GM12878 (cell line): ENCODE results near the gene PDLIM5.

Experiments used
- MAX ChIP-seq: IDR thresholded peaks from 2 replicates; pipeline ENCODE4 v1.6.1; 2012; ENCODE audit warnings: low read depth, low read length, improper control_type of control experiment
- MTA3 ChIP-seq: IDR thresholded peaks from 2 replicates; pipeline ENCODE4 v1.6.1; 2012; ENCODE audit warnings: low read length, inconsistent platforms, borderline replicate concordance
- MXI1 ChIP-seq: fragments of 150-350 bp; IDR thresholded peaks from 2 replicates; pipeline ENCODE4 v1.6.1; 2011; ENCODE audit warnings: low read depth, mild to moderate bottlenecking, inconsistent platforms, low read length, improper control_type of control experiment
- NR2C2 ChIP-seq: IDR thresholded peaks from 2 replicates; pipeline ENCODE4 v1.6.1; 2011; ENCODE audit warnings: borderline replicate concordance, low read depth; ENCODE audit not compliant: control insufficient read depth, insufficient read length
- POLR2A ChIP-seq: IDR thresholded peaks from 2 replicates; pipeline ENCODE4 v1.6.1; 2011; ENCODE audit warnings: low read depth, mild to moderate bottlenecking, low read length
- POLR2AphosphoS5 ChIP-seq: IDR thresholded peaks from 2 replicates; pipeline ENCODE4 v1.6.1; 2011; ENCODE audit warnings: mild to moderate bottlenecking, low read length, inconsistent platforms
- RFX5 ChIP-seq: IDR thresholded peaks from 2 replicates; pipeline ENCODE4 v1.6.1; 2011; ENCODE audit warnings: low read depth, low read length, improper control_type of control experiment
- TF ChIP-seq, protein P1 (sequence below): IDR thresholded peaks from 2 replicates; pipeline ENCODE4 v1.6.1; 2012; ENCODE audit warnings: low read depth, low read length, improper control_type of control experiment
- TF ChIP-seq, protein P2 (sequence below), 3 experiments: IDR thresholded peaks in 2 of 3; conservative IDR thresholded peaks in 1 of 3; 2 replicates each; pipeline ENCODE4 v1.5.1; 2011; ENCODE audit warnings: low read depth in 3 of 3, low read length in 3 of 3, mild to moderate bottlenecking in 3 of 3, control low read depth in 2 of 3, moderate library complexity in 2 of 3, inconsistent platforms in 1 of 3, mixed read lengths in 1 of 3; ENCODE audit not compliant: control insufficient read depth in 2 of 3, insufficient read depth in 1 of 3; ENCODE audit errors: extremely low read depth in 1 of 3

GRCh38 chr4:94412658-94413038 lies 39.1 kb upstream of the PDLIM5 start:
- TF ChIP-seq POLR2AphosphoS5 (no peak), MAX (no peak), MTA3 (no peak), NR2C2 (no peak), POLR2A (no peak), MXI1 (no peak), RFX5 (no peak)
- TF ChIP-seq, protein P1, sequence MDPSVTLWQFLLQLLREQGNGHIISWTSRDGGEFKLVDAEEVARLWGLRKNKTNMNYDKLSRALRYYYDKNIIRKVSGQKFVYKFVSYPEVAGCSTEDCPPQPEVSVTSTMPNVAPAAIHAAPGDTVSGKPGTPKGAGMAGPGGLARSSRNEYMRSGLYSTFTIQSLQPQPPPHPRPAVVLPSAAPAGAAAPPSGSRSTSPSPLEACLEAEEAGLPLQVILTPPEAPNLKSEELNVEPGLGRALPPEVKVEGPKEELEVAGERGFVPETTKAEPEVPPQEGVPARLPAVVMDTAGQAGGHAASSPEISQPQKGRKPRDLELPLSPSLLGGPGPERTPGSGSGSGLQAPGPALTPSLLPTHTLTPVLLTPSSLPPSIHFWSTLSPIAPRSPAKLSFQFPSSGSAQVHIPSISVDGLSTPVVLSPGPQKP, result no peak
- TF ChIP-seq, protein P2, sequence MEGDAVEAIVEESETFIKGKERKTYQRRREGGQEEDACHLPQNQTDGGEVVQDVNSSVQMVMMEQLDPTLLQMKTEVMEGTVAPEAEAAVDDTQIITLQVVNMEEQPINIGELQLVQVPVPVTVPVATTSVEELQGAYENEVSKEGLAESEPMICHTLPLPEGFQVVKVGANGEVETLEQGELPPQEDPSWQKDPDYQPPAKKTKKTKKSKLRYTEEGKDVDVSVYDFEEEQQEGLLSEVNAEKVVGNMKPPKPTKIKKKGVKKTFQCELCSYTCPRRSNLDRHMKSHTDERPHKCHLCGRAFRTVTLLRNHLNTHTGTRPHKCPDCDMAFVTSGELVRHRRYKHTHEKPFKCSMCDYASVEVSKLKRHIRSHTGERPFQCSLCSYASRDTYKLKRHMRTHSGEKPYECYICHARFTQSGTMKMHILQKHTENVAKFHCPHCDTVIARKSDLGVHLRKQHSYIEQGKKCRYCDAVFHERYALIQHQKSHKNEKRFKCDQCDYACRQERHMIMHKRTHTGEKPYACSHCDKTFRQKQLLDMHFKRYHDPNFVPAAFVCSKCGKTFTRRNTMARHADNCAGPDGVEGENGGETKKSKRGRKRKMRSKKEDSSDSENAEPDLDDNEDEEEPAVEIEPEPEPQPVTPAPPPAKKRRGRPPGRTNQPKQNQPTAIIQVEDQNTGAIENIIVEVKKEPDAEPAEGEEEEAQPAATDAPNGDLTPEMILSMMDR (IDR thresholded peaks at IDR 0.05 in 2 of 3, conservative IDR thresholded peaks at IDR 0.05 in 1 of 3; ENCODE audit: control insufficient read depth in 2 of 3, extremely low read depth in 1 of 3, insufficient read depth in 1 of 3, low read depth in 3 of 3, low read length in 3 of 3), result no peak
